Measurements from ENCODE around the gene SPEM1.

SPEM1 gene

GRCh38 chr17:7417056-7417655, 3.0 kb upstream of the SPEM1 start:
- no peak for DNase-seq (ENCODE audit: low read depth in 2 of 3, low spot score in 1 of 3)

GRCh38 chr17:7418472-7419152, 1.5 kb upstream of the SPEM1 start:
- no peak for DNase-seq (ENCODE audit: low read depth in 2 of 3, low spot score in 1 of 3)

GRCh38 chr17:7421186-7421585, 1.1 kb downstream of the SPEM1 start:
- DNase-seq (ENCODE audit: low read depth in 2 of 3, low spot score in 1 of 3) = no peak

- DNase-seq (ENCODE audit: low read depth in 2 of 3, low spot score in 1 of 3) = no peak
Observed at GRCh38 chr17:7423679-7424078, 3.6 kb downstream of the SPEM1 start.

GRCh38 chr17:7425316-7425715, 5.2 kb downstream of the SPEM1 start, which contains the start of gene SPEM2:
Gene SPEM2 (plus strand): TSS chr17:7425616. CDS start chr17:7425689, 73 bp downstream.
- no peak for DNase-seq (ENCODE audit: low read depth in 2 of 3, low spot score in 1 of 3)

GRCh38 chr17:7425756-7426155, 5.6 kb downstream of the SPEM1 start:
- DNase-seq (ENCODE audit: low read depth in 2 of 3, low spot score in 1 of 3) = no peak

- no peak for DNase-seq (ENCODE audit: low read depth in 2 of 3, low spot score in 1 of 3)
Observed at GRCh38 chr17:7426203-7426863, 6.2 kb downstream of the SPEM1 start.

GRCh38 chr17:7426896-7427489, 6.9 kb downstream of the SPEM1 start:
- DNase-seq (ENCODE audit: low read depth in 2 of 3, low spot score in 1 of 3) = no peak

GRCh38 chr17:7427549-7427948, 7.4 kb downstream of the SPEM1 start:
- no peak for DNase-seq (ENCODE audit: low read depth in 2 of 3, low spot score in 1 of 3)

- no peak for DNase-seq (ENCODE audit: low read depth in 2 of 3, low spot score in 1 of 3)
Observed at GRCh38 chr17:7428557-7428956, 8.4 kb downstream of the SPEM1 start, which contains the start of gene SPEM3. Gene SPEM3 (plus strand): TSS chr17:7428857. CDS start chr17:7428903, 46 bp downstream.

GRCh38 chr17:7429722-7430121, 9.6 kb downstream of the SPEM1 start:
- no peak for DNase-seq (ENCODE audit: low read depth in 2 of 3, low spot score in 1 of 3)

- DNase-seq (ENCODE audit: low read depth in 2 of 3, low spot score in 1 of 3) = no peak
Observed at GRCh38 chr17:7431231-7431630, 11.1 kb downstream of the SPEM1 start.

GRCh38 chr17:7432296-7432695, 12.2 kb downstream of the SPEM1 start:
- no peak for DNase-seq (ENCODE audit: low read depth in 2 of 3, low spot score in 1 of 3)

GRCh38 chr17:7435676-7436555, 15.8 kb downstream of the SPEM1 start:
- peak in 2 of 3 donors; percentile 29 to 37 for DNase-seq (ENCODE audit: low read depth in 2 of 3, low spot score in 1 of 3)

- peak in 2 of 3 donors; percentile 74 to 76 for DNase-seq (ENCODE audit: low read depth in 2 of 3, low spot score in 1 of 3)
Observed at GRCh38 chr17:7436556-7437368, 16.6 kb downstream of the SPEM1 start.

- DNase-seq (ENCODE audit: low read depth in 2 of 3, low spot score in 1 of 3) = no peak
Observed at GRCh38 chr17:7437369-7437863, 17.3 kb downstream of the SPEM1 start.

GRCh38 chr17:7437950-7438614, 18.0 kb downstream of the SPEM1 start:
- DNase-seq (ENCODE audit: low read depth in 2 of 3, low spot score in 1 of 3) = peak in 2 of 3 donors; percentile 37 to 57

GRCh38 chr17:7438656-7439460, 18.7 kb downstream of the SPEM1 start:
- no peak for DNase-seq (ENCODE audit: low read depth in 2 of 3, low spot score in 1 of 3)

Measured in stimulated activated CD4-positive, alpha-beta T cell treated with anti-CD3 and anti-CD28 coated beads, Interleukin-12 subunit alpha, Interleukin-12 subunit beta, amount 100 ng/mL, for 48 hours (primary cell).